Heart right ventricle (tissue), 16 donors: ENCODE measurements around the gene PNKP. TPM values are rescaled to one million over a fixed set of nuclear protein-coding genes. Genes with fewer than 3 reads are reported as not detected.

ENCODE experiments used
- ATAC-seq, 8 donors: fragments of 200-7000 bp; cut with Tn5 transposase; one replicate each; pipeline ENCODE4 v1.9.1; 2020; ENCODE audit warnings: mild to moderate bottlenecking in 8 of 8, moderate library complexity in 8 of 8, moderate number of reproducible peaks in 1 of 8
- DNase-seq, 2 donors: peaks; one replicate each; pipeline ENCODE4 v3.0.0-alpha.2; 2020
- H3K27ac ChIP-seq, 10 donors: fragments of 200-600 bp; sonication (generic) in 2 of 10; one replicate each; pipeline versions ENCODE4 v1.5.0 to v1.8.0; 2020 to 2022; ENCODE audit warnings: mild to moderate bottlenecking in 3 of 10
- H3K27me3 ChIP-seq, 7 donors: fragments of 200-600 bp; one replicate each; pipeline ENCODE4 v1.8.0; 2021 to 2022; ENCODE audit warnings: mild to moderate bottlenecking in 2 of 7
- H3K36me3 ChIP-seq, 9 donors: fragments of 200-600 bp; sonication (generic) in 1 of 9; one replicate each; pipeline versions ENCODE4 v1.5.0 to v1.8.0; 2020 to 2022; ENCODE audit warnings: mild to moderate bottlenecking in 2 of 9
- H3K4me1 ChIP-seq, 9 donors: fragments of 200-600 bp; sonication (generic) in 1 of 9; one replicate each; pipeline versions ENCODE4 v1.5.0 to v1.8.0; 2020 to 2022; ENCODE audit warnings: mild to moderate bottlenecking in 4 of 9
- H3K4me3 ChIP-seq, 10 donors: fragments of 200-600 bp; sonication (generic) in 2 of 10; one replicate each; pipeline versions ENCODE4 v1.5.0 to v1.8.0; 2020 to 2022; ENCODE audit warnings: mild to moderate bottlenecking in 7 of 10, moderate library complexity in 2 of 10
- H3K9me3 ChIP-seq, 11 donors: fragments of 200-600 bp in 10 of 11; sonication (generic) in 2 of 11; one replicate each; pipeline versions ENCODE4 v1.5.0 to v1.8.0; 2013 to 2022; ENCODE audit warnings: mild to moderate bottlenecking in 2 of 11, control low read depth in 1 of 11, moderate library complexity in 1 of 11
- WGBS, 2 donors: extraction: QIAGEN DNeasy Blood & Tissue Kit; methylation state at CpG; one replicate each; pipeline ENCODE4 v1.1.7; 2013; ENCODE audit warnings: inconsistent platforms in 1 of 2; 5-methylcytosine and 5-hydroxymethylcytosine counted together
- intact Hi-C, 10 donors: fragments of 100-400 bp; cut with DNase I; formaldehyde crosslinking; loops; one replicate each; pipeline versions ENCODE4 v1.11.1 to v1.14.2; 2022
- polyA plus RNA-seq, 2 donors: library from polyadenylated mRNA; stranded (reverse); fragments of 200-250 nt; gene quantifications; one replicate each; pipeline ENCODE4 v1.2.3, GENCODE V29; 2013
- total RNA-seq, 10 donors: library from RNA; stranded (reverse); fragmentation: NEBNext Ultra II Directional in 3 of 10; extraction: Animal tissue kit (Norgen Biotek cat#: 25700) in 3 of 10; gene quantifications; one replicate each; pipeline versions ENCODE4 v1.2.1 to v1.2.4, GENCODE V29; 2021 to 2023
- TF ChIP-seq, protein P1 (sequence below), 9 donors: fragments of 200-600 bp; sonication (generic) in 2 of 9; IDR thresholded peaks; one replicate each; pipeline versions ENCODE4 v1.5.0 to v1.8.0; 2021 to 2022; ENCODE audit warnings: antibody characterized with exemption in 9 of 9, mild to moderate bottlenecking in 5 of 9, moderate library complexity in 1 of 9
- donor health status: Arrhythmogenic right ventricular cardiomyopathy.
- donor health status: ischemic (EF 13 %, LVEDD 7.1; RV severe dilation, severe dysfunction).
- donor health status: healthy with polysubstance abuse.
- donor health status: DM: no; HTN: yes; CAD: no.
- donor health status: DM: no; HTN: no; CAD: no.
- donor health status: ischemic (EF 25% LVEDD 6.9; RV normal size, moderate dysfunction).
- donor health status: ischemic (EF 25% LVEDD 5.7; RV mildly dilated, moderate dysfunction).
- donor health status: healthy.
- donor health status: DM: yes; HTN: yes; CAD: no.
- donor health status: Ischemic cardiomyopathy.
- donor health status: ischemic (EF 35%, LVEDD 5.7; RV mildly dilated, moderate dysfunction).
- donor health status: nonischemic (EF 11% LVEDD 7.7; RV severe dilation, severe dysfunction).
- donor health status: DM: yes; HTN: yes; CAD: no.
- donor health status: PGD.
- donor health status: ischemic (EF 29% LVEDD 5.4; RV normal size, mild dysfunction).
- donor health status: nonischemic (EF 23%, LVEDD 6.1; RV moderate dilation, normal function).

The PNKP gene
- total and polyA plus RNA-seq, 12 donors, result 24.0 to 91.7 (median 34.6) TPM

DNA sequence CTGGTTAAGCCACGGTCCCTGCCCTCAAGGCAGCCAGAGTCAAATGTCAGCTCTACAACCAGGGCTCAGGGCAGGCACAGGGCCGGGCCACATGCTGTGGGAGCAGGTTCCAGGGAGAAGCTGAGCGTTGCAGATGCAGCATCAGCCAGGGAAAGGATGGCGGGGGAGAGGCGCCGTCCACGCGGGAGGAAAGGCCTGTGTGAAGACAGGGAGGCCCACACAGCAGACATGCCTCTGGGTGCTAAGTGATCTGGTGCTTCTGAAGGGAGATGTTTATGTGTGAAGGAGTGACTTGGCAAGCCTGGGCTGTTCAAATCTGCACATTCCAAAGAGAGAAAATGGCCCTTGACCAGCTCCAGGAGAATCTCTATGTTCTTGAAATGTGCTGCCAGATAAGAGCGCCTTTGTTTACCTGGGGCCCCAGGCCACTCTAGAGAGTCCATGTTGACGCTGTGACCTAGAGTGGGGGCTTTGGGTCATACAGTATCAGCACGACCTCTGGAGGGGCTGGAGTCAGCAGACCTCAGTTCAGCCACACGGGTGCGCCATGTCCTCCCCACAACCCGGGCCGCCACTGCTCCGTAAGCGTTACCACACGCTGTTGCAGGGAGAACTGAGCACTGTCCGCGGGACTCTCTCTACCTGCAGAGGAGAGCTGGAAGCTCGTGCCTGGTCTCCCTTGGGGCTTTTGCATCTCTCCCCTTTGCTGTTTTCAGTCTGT, 45.7 kb upstream of the PNKP start:
- intact Hi-C loops, result no loop called here
- Histone ChIP-seq H3K4me3 (no peak overlapping the region), H3K27ac (peak overlapping the region in 1 of 10 donors; percentile 83), H3K4me1 (peaks cover 0 to 46% (median 8%) of the 10 kb centered on the region in 9 donors), H3K9me3 (peaks cover 0 to 5% (median 0%) of the 10 kb centered on the region in 11 donors), H3K27me3 (no peaks in the 10 kb centered on the region), H3K36me3 (peaks cover 0 to 90% (median 14%) of the 10 kb centered on the region in 9 donors)
- ATAC-seq, result no peak
- TF ChIP-seq, protein P1, sequence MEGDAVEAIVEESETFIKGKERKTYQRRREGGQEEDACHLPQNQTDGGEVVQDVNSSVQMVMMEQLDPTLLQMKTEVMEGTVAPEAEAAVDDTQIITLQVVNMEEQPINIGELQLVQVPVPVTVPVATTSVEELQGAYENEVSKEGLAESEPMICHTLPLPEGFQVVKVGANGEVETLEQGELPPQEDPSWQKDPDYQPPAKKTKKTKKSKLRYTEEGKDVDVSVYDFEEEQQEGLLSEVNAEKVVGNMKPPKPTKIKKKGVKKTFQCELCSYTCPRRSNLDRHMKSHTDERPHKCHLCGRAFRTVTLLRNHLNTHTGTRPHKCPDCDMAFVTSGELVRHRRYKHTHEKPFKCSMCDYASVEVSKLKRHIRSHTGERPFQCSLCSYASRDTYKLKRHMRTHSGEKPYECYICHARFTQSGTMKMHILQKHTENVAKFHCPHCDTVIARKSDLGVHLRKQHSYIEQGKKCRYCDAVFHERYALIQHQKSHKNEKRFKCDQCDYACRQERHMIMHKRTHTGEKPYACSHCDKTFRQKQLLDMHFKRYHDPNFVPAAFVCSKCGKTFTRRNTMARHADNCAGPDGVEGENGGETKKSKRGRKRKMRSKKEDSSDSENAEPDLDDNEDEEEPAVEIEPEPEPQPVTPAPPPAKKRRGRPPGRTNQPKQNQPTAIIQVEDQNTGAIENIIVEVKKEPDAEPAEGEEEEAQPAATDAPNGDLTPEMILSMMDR (IDR thresholded peaks at IDR 0.05), result no peak
- no peak for DNase-seq
- WGBS, 2 donors, result 81 to 87% methylated on average over 21 of the region's 21 CpGs

DNA sequence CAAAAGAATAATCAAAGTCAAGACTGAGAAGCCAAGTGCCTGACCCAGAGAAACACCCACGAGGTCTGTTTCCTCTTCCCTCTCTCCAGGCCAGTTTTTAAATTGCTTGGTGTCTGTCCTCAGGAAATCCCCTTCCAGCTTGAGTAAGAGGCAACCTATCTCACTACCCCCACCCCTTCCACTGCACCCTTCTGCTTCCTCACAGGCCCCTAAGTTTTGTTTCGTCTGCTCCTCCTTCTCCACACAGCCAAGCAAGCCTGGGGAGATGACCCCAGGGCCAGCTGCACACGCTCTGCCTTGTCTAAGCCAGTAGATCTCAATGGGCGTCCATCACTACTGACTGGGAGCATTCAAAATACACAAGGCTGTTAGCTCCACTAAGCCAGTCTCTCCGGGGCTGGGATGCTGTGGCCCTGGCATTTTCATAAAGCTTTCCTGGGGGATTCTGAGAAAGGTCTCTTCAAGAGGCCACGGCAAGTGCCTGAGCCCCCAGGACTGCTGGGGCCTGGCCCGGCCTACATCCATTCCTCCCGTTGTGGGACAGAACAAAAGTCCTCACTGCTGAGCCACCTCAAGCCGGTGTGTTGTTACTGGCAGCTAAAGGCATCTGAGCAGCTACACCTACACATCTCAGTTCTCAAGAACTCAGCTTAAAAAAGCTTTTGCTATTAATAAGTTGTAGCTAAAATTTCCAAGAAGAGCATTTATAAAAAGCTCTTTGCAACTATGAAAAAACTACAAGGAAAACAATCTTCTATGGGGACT, 44.2 kb upstream of the PNKP start:
- peak in 7 of 8 donors; percentile 29 to 47 (median 38) for ATAC-seq
- H3K4me3 ChIP-seq, result no peak overlapping the region
- TF ChIP-seq, protein P1 (IDR thresholded peaks at IDR 0.05), result no peak
- H3K36me3 ChIP-seq, result peaks cover 0 to 90% (median 16%) of the 10 kb centered on the region in 9 donors
- peaks cover 0 to 30% (median 8%) of the 10 kb centered on the region in 9 donors for H3K4me1 ChIP-seq
- H3K9me3 ChIP-seq, result peaks cover 0 to 5% (median 0%) of the 10 kb centered on the region in 11 donors
- intact Hi-C loops, result no loop called here
- no peaks in the 10 kb centered on the region for H3K27me3 ChIP-seq
- peak overlapping the region in 5 of 10 donors; percentile 15 to 83 (median 40) for H3K27ac ChIP-seq
- no peak for DNase-seq
- 65% methylated on average over 9 of the region's 9 CpGs for WGBS, 2 donors

DNA sequence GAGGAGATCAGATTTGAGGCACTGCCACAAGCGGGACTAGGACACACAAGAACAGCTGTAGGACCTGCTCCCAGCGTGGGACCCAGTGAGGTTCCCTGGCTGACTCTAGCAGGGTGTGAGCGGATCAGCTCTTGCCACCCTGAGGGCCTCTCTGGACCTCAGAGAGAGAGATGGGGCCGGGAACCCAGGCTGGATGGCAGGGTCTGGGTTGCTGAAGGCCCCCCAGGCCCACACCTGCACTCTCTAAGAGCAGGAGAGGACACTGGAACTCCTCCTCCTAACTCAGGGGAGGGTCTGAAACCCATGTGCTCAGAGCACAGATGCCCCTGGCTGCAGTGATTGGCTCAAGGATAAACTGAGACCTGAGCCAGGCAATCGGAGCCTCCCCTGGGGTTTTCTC, 42.8 kb upstream of the PNKP start:
- ATAC-seq (peak in 1 of 8 donors; percentile 14), DNase-seq (no peak)
- 94 to 99% methylated on average over 5 of the region's 5 CpGs for WGBS, 2 donors
- H3K4me3 ChIP-seq, result no peak overlapping the region
- TF ChIP-seq, protein P1 (IDR thresholded peaks at IDR 0.05), result no peak
- H3K27me3 ChIP-seq, result no peaks in the 10 kb centered on the region
- peak overlapping the region in 2 of 10 donors; percentile 62 to 83 for H3K27ac ChIP-seq
- H3K4me1 ChIP-seq, result peaks cover 0 to 28% (median 8%) of the 10 kb centered on the region in 9 donors
- H3K36me3 ChIP-seq, result peaks cover 0 to 82% (median 13%) of the 10 kb centered on the region in 9 donors
- peaks cover 0 to 1% (median 0%) of the 10 kb centered on the region in 11 donors for H3K9me3 ChIP-seq
- intact Hi-C loops, result no loop called here
